ENCODE data around the gene ATP11C. TPM values are rescaled to one million over a fixed set of nuclear protein-coding genes. Genes with fewer than 3 reads are reported as not detected.

Gene ATP11C
- total and polyA plus RNA-seq, 3 experiments from 2014 or later = 7.3 to 17.0 (median 15.7) TPM

- Mint-ChIP-seq H3K27ac (peak overlapping the region in 1 of 8 donors; percentile 85), H3K36me3 (peaks cover 0 to 3% (median 2%) of the 10 kb centered on the region in 3 donors), H3K27me3 (peaks cover 0 to 3% of the 10 kb centered on the region in 2 donors), H3K9me3 (no peaks in the 10 kb centered on the region), H3K4me3 (peak overlapping the region in 1 of 7 donors; percentile 2), H3K4me1 (peaks cover 6 to 41% (median 25%) of the 10 kb centered on the region in 3 donors)
- no peaks in the 10 kb centered on the region for H3K4me1 ChIP-seq (ENCODE audit: insufficient read depth, low read length)
- ChIA-PET CTCF (interaction anchor here (1.5 kb wide), 1 partner anchor 12 kb away, joined by 4 read pairs; no protein-coding TSS in a partner anchor), POLR2A (interaction anchor here (0.6 kb wide), 1 partner anchor 15 kb away, joined by 3 read pairs; no protein-coding TSS in a partner anchor)
- DNase-seq = no peak
- H3K36me3 ChIP-seq (ENCODE audit: insufficient read depth, low read length) = no peaks in the 10 kb centered on the region
- H3K9me3 ChIP-seq (ENCODE audit: low read length) = no peaks in the 10 kb centered on the region
- no peak overlapping the region for H3K27ac ChIP-seq (ENCODE audit: low read depth, low read length)
- H3K27me3 ChIP-seq (ENCODE audit: insufficient read depth, low read length, poor library complexity, severe bottlenecking) = no peaks in the 10 kb centered on the region
- H3K4me3 ChIP-seq (ENCODE audit: low read length) = no peak overlapping the region
Measured at GRCh38 chrX:139892512-139892911, 40.3 kb downstream of the ATP11C start.

- H3K36me3 ChIP-seq (ENCODE audit: insufficient read depth, low read length) = no peaks in the 10 kb centered on the region
- no peak for DNase-seq
- no peak overlapping the region for H3K4me3 ChIP-seq (ENCODE audit: low read length)
- peak overlapping the region in 1 of 7 donors; percentile 1 for H3K4me3 Mint-ChIP-seq
- POLR2A ChIA-PET = no interaction called here
- H3K9me3 ChIP-seq (ENCODE audit: low read length) = no peaks in the 10 kb centered on the region
- peaks cover 0 to 2% of the 10 kb centered on the region in 2 donors for H3K27me3 Mint-ChIP-seq
- no peaks in the 10 kb centered on the region for H3K27me3 ChIP-seq (ENCODE audit: insufficient read depth, low read length, poor library complexity, severe bottlenecking)
- peaks cover 0 to 2% (median 1%) of the 10 kb centered on the region in 3 donors for H3K36me3 Mint-ChIP-seq
- CTCF ChIA-PET = no interaction called here
- no peaks in the 10 kb centered on the region for H3K4me1 ChIP-seq (ENCODE audit: insufficient read depth, low read length)
- no peak overlapping the region for H3K27ac ChIP-seq (ENCODE audit: low read depth, low read length)
- H3K27ac Mint-ChIP-seq = peak overlapping the region in 1 of 8 donors; percentile 7
- peaks cover 6 to 40% (median 25%) of the 10 kb centered on the region in 3 donors for H3K4me1 Mint-ChIP-seq
- no peaks in the 10 kb centered on the region for H3K9me3 Mint-ChIP-seq
Measured at GRCh38 chrX:139890991-139891700, 41.7 kb downstream of the ATP11C start.

GRCh38 chrX:139889760-139890159 is 43.1 kb downstream of the ATP11C start:
- no peaks in the 10 kb centered on the region for H3K36me3 ChIP-seq (ENCODE audit: insufficient read depth, low read length)
- Mint-ChIP-seq H3K36me3 (peaks cover 0 to 3% (median 2%) of the 10 kb centered on the region in 3 donors), H3K9me3 (no peaks in the 10 kb centered on the region), H3K4me1 (peaks cover 11 to 43% (median 25%) of the 10 kb centered on the region in 3 donors), H3K4me3 (no peak overlapping the region), H3K27ac (peak overlapping the region in 1 of 8 donors; percentile 26), H3K27me3 (peaks cover 0 to 2% of the 10 kb centered on the region in 2 donors)
- no peaks in the 10 kb centered on the region for H3K4me1 ChIP-seq (ENCODE audit: insufficient read depth, low read length)
- H3K27ac ChIP-seq (ENCODE audit: low read depth, low read length) = no peak overlapping the region
- CTCF ChIA-PET = no interaction called here
- no peaks in the 10 kb centered on the region for H3K27me3 ChIP-seq (ENCODE audit: insufficient read depth, low read length, poor library complexity, severe bottlenecking)
- H3K9me3 ChIP-seq (ENCODE audit: low read length) = no peaks in the 10 kb centered on the region
- DNase-seq = no peak
- POLR2A ChIA-PET = no interaction called here
- no peak overlapping the region for H3K4me3 ChIP-seq (ENCODE audit: low read length)

- ChIA-PET POLR2A (no interaction called here), CTCF (no interaction called here)
- H3K9me3 Mint-ChIP-seq = no peaks in the 10 kb centered on the region
- Histone ChIP-seq H3K4me3 (ENCODE audit: low read length) (no peak overlapping the region), H3K9me3 (ENCODE audit: low read length) (no peaks in the 10 kb centered on the region), H3K27me3 (ENCODE audit: insufficient read depth, low read length, poor library complexity, severe bottlenecking) (no peaks in the 10 kb centered on the region), H3K36me3 (ENCODE audit: insufficient read depth, low read length) (no peaks in the 10 kb centered on the region), H3K27ac (ENCODE audit: low read depth, low read length) (no peak overlapping the region), H3K4me1 (ENCODE audit: insufficient read depth, low read length) (no peaks in the 10 kb centered on the region)
- peaks cover 0 to 2% of the 10 kb centered on the region in 2 donors for H3K27me3 Mint-ChIP-seq
- no peak overlapping the region for H3K27ac Mint-ChIP-seq
- peaks cover 4 to 38% (median 13%) of the 10 kb centered on the region in 3 donors for H3K4me1 Mint-ChIP-seq
- DNase-seq = no peak
- peaks cover 0 to 12% (median 0%) of the 10 kb centered on the region in 3 donors for H3K36me3 Mint-ChIP-seq
- no peak overlapping the region for H3K4me3 Mint-ChIP-seq
Measured at GRCh38 chrX:139883984-139884383, 48.9 kb downstream of the ATP11C start.

GRCh38 chrX:139882299-139882698 is 50.6 kb downstream of the ATP11C start:
- no peaks in the 10 kb centered on the region for H3K9me3 Mint-ChIP-seq
- H3K27me3 Mint-ChIP-seq = peaks cover 0 to 2% of the 10 kb centered on the region in 2 donors
- Histone ChIP-seq H3K9me3 (ENCODE audit: low read length) (no peaks in the 10 kb centered on the region), H3K36me3 (ENCODE audit: insufficient read depth, low read length) (no peaks in the 10 kb centered on the region), H3K27ac (ENCODE audit: low read depth, low read length) (no peak overlapping the region), H3K27me3 (ENCODE audit: insufficient read depth, low read length, poor library complexity, severe bottlenecking) (no peaks in the 10 kb centered on the region), H3K4me1 (ENCODE audit: insufficient read depth, low read length) (no peaks in the 10 kb centered on the region), H3K4me3 (ENCODE audit: low read length) (no peak overlapping the region)
- no peak overlapping the region for H3K27ac Mint-ChIP-seq
- peaks cover 6 to 46% (median 13%) of the 10 kb centered on the region in 3 donors for H3K4me1 Mint-ChIP-seq
- no peak for DNase-seq
- ChIA-PET POLR2A (no interaction called here), CTCF (no interaction called here)
- H3K4me3 Mint-ChIP-seq = no peak overlapping the region
- peaks cover 0 to 15% (median 0%) of the 10 kb centered on the region in 3 donors for H3K36me3 Mint-ChIP-seq

GRCh38 chrX:139881572-139881971 is 51.3 kb downstream of the ATP11C start:
- Histone ChIP-seq H3K4me1 (ENCODE audit: insufficient read depth, low read length) (no peaks in the 10 kb centered on the region), H3K4me3 (ENCODE audit: low read length) (no peak overlapping the region), H3K27ac (ENCODE audit: low read depth, low read length) (no peak overlapping the region), H3K9me3 (ENCODE audit: low read length) (no peaks in the 10 kb centered on the region), H3K27me3 (ENCODE audit: insufficient read depth, low read length, poor library complexity, severe bottlenecking) (no peaks in the 10 kb centered on the region), H3K36me3 (ENCODE audit: insufficient read depth, low read length) (no peaks in the 10 kb centered on the region)
- Mint-ChIP-seq H3K27me3 (peaks cover 0 to 2% of the 10 kb centered on the region in 2 donors), H3K4me1 (peaks cover 9 to 53% (median 13%) of the 10 kb centered on the region in 3 donors), H3K9me3 (no peaks in the 10 kb centered on the region), H3K36me3 (peaks cover 0 to 18% (median 0%) of the 10 kb centered on the region in 3 donors), H3K27ac (no peak overlapping the region), H3K4me3 (no peak overlapping the region)
- ChIA-PET POLR2A (no interaction called here), CTCF (no interaction called here)
- DNase-seq = no peak

GRCh38 chrX:139881130-139881529 is 51.7 kb downstream of the ATP11C start:
- Mint-ChIP-seq H3K4me3 (no peak overlapping the region), H3K9me3 (no peaks in the 10 kb centered on the region), H3K4me1 (peaks cover 9 to 53% (median 13%) of the 10 kb centered on the region in 3 donors), H3K36me3 (peaks cover 0 to 18% (median 0%) of the 10 kb centered on the region in 3 donors), H3K27ac (no peak overlapping the region), H3K27me3 (peaks cover 0 to 2% of the 10 kb centered on the region in 2 donors)
- Histone ChIP-seq H3K9me3 (ENCODE audit: low read length) (no peaks in the 10 kb centered on the region), H3K27ac (ENCODE audit: low read depth, low read length) (no peak overlapping the region), H3K4me3 (ENCODE audit: low read length) (no peak overlapping the region), H3K36me3 (ENCODE audit: insufficient read depth, low read length) (no peaks in the 10 kb centered on the region), H3K4me1 (ENCODE audit: insufficient read depth, low read length) (no peaks in the 10 kb centered on the region), H3K27me3 (ENCODE audit: insufficient read depth, low read length, poor library complexity, severe bottlenecking) (no peaks in the 10 kb centered on the region)
- DNase-seq = no peak
- ChIA-PET POLR2A (no interaction called here), CTCF (no interaction called here)

GRCh38 chrX:139877710-139878414 is 55.0 kb downstream of the ATP11C start:
- Histone ChIP-seq H3K27ac (ENCODE audit: low read depth, low read length) (no peak overlapping the region), H3K4me1 (ENCODE audit: insufficient read depth, low read length) (no peaks in the 10 kb centered on the region), H3K27me3 (ENCODE audit: insufficient read depth, low read length, poor library complexity, severe bottlenecking) (no peaks in the 10 kb centered on the region), H3K4me3 (ENCODE audit: low read length) (no peak overlapping the region), H3K36me3 (ENCODE audit: insufficient read depth, low read length) (no peaks in the 10 kb centered on the region), H3K9me3 (ENCODE audit: low read length) (no peaks in the 10 kb centered on the region)
- DNase-seq = no peak
- peaks cover 0 to 3% of the 10 kb centered on the region in 2 donors for H3K27me3 Mint-ChIP-seq
- H3K4me1 Mint-ChIP-seq = peaks cover 5 to 37% (median 6%) of the 10 kb centered on the region in 3 donors
- no peak overlapping the region for H3K4me3 Mint-ChIP-seq
- POLR2A ChIA-PET = no interaction called here
- H3K27ac Mint-ChIP-seq = no peak overlapping the region
- H3K9me3 Mint-ChIP-seq = no peaks in the 10 kb centered on the region
- CTCF ChIA-PET = no interaction called here
- peaks cover 0 to 17% (median 0%) of the 10 kb centered on the region in 3 donors for H3K36me3 Mint-ChIP-seq

Measured in CD8-positive, alpha-beta memory T cell (primary cell).